ENCODE data around the gene ALB. TPM values are rescaled to one million over a fixed set of nuclear protein-coding genes. Genes with fewer than 3 reads are reported as not detected.

Gene ALB
- total RNA-seq, 1 donor from 2014 or later, result 0.09 TPM

GRCh38 chr4:73396304-73396703, 7.8 kb upstream of the ALB start:
- no peak overlapping the region for H3K27ac ChIP-seq
- H4K20me1 ChIP-seq (ENCODE audit: low read depth), result no peaks in the 10 kb centered on the region
- H2AFZ ChIP-seq (replicated peaks), result no peak overlapping the region
- H3K4me1 ChIP-seq, result peaks cover 20% of the 10 kb centered on the region
- no peaks in the 10 kb centered on the region for H3K79me2 ChIP-seq (ENCODE audit: low read depth)
- TF ChIP-seq CTCF (IDR thresholded peaks at IDR 0.05) (no peak), EZH2phosphoT487 (IDR thresholded peaks at IDR 0.05) (no peak), EZH2 (IDR thresholded peaks at IDR 0.05) (no peak)
- no peak for DNase-seq (ENCODE audit: low spot score)
- no peak overlapping the region for H3K27ac Mint-ChIP-seq
- no peak overlapping the region for H3K4me3 Mint-ChIP-seq
- H3K9me3 Mint-ChIP-seq, result no peaks in the 10 kb centered on the region
- no peaks in the 10 kb centered on the region for H3K36me3 ChIP-seq
- no peaks in the 10 kb centered on the region for H3K36me3 Mint-ChIP-seq
- H3K27me3 ChIP-seq, result no peaks in the 10 kb centered on the region
- H3F3A ChIP-seq (ENCODE audit: low read depth), result peaks cover 3% of the 10 kb centered on the region
- H3K9me3 ChIP-seq (ENCODE audit: low read depth), result no peaks in the 10 kb centered on the region
- H3K4me2 ChIP-seq, result no peak overlapping the region
- H3K9ac ChIP-seq, result no peak overlapping the region
- H3K4me1 Mint-ChIP-seq, result peaks cover 11% of the 10 kb centered on the region
- H3K4me3 ChIP-seq, result no peak overlapping the region
- no peaks in the 10 kb centered on the region for H3K27me3 Mint-ChIP-seq (ENCODE audit: insufficient read depth, low read depth)

- Mint-ChIP-seq H3K9me3 (no peaks in the 10 kb centered on the region), H3K4me1 (peaks cover 11% of the 10 kb centered on the region), H3K36me3 (no peaks in the 10 kb centered on the region), H3K4me3 (no peak overlapping the region), H3K27me3 (ENCODE audit: insufficient read depth, low read depth) (no peaks in the 10 kb centered on the region), H3K27ac (no peak overlapping the region)
- Histone ChIP-seq H3K4me1 (peaks cover 20% of the 10 kb centered on the region), H3K4me3 (no peak overlapping the region), H3K36me3 (no peaks in the 10 kb centered on the region), H3K27me3 (no peaks in the 10 kb centered on the region), H2AFZ (replicated peaks) (no peak overlapping the region), H3K27ac (peak overlapping the region; percentile 23), H3K9me3 (ENCODE audit: low read depth) (no peaks in the 10 kb centered on the region), H3K79me2 (ENCODE audit: low read depth) (no peaks in the 10 kb centered on the region), H3K9ac (no peak overlapping the region), H3F3A (ENCODE audit: low read depth) (peaks cover 3% of the 10 kb centered on the region), H3K4me2 (peak overlapping the region; percentile 52), H4K20me1 (ENCODE audit: low read depth) (no peaks in the 10 kb centered on the region)
- peak; percentile 33 for DNase-seq (ENCODE audit: low spot score)
- TF ChIP-seq CTCF (IDR thresholded peaks at IDR 0.05) (no peak), EZH2phosphoT487 (IDR thresholded peaks at IDR 0.05) (no peak), EZH2 (IDR thresholded peaks at IDR 0.05) (no peak)
Measured at GRCh38 chr4:73396993-73397972, 6.8 kb upstream of the ALB start.

- Histone ChIP-seq H2AFZ (replicated peaks) (no peak overlapping the region), H3K79me2 (ENCODE audit: low read depth) (no peaks in the 10 kb centered on the region), H3K27ac (no peak overlapping the region), H3K9me3 (ENCODE audit: low read depth) (no peaks in the 10 kb centered on the region), H3K4me2 (no peak overlapping the region), H3K36me3 (no peaks in the 10 kb centered on the region), H3K4me3 (no peak overlapping the region), H3K27me3 (no peaks in the 10 kb centered on the region), H3K4me1 (peaks cover 20% of the 10 kb centered on the region), H3F3A (ENCODE audit: low read depth) (peaks cover 3% of the 10 kb centered on the region), H3K9ac (no peak overlapping the region), H4K20me1 (ENCODE audit: low read depth) (no peaks in the 10 kb centered on the region)
- TF ChIP-seq EZH2phosphoT487 (IDR thresholded peaks at IDR 0.05), result no peak
- no peak for TF ChIP-seq CTCF (IDR thresholded peaks at IDR 0.05)
- TF ChIP-seq EZH2 (IDR thresholded peaks at IDR 0.05), result no peak
- Mint-ChIP-seq H3K27me3 (ENCODE audit: insufficient read depth, low read depth) (no peaks in the 10 kb centered on the region), H3K9me3 (no peaks in the 10 kb centered on the region), H3K4me1 (peaks cover 11% of the 10 kb centered on the region), H3K27ac (no peak overlapping the region), H3K4me3 (no peak overlapping the region), H3K36me3 (no peaks in the 10 kb centered on the region)
- no peak for DNase-seq (ENCODE audit: low spot score)
Measured at GRCh38 chr4:73401412-73401811, 2.7 kb upstream of the ALB start.

Measured in neural progenitor cell (in vitro differentiated cells).